A549 treated with Hydrocortisone at 1 μM for 4 hours (cell line): ENCODE data around the gene ACTRT3. TPM values are rescaled to one million over a fixed set of nuclear protein-coding genes. Genes with fewer than 3 reads are reported as not detected.

Experiments
- total RNA-seq: library from RNA; stranded (reverse); fragments of 200-300 nt; extraction: Qiagen RNA extraction; gene quantifications from 5 replicates; pipeline ENCODE4 v1.2.3, GENCODE V29; 2022

Gene ACTRT3
- total RNA-seq: 2.9 to 3.3 TPM (median 3.0 TPM) in 5 replicates

DNA sequence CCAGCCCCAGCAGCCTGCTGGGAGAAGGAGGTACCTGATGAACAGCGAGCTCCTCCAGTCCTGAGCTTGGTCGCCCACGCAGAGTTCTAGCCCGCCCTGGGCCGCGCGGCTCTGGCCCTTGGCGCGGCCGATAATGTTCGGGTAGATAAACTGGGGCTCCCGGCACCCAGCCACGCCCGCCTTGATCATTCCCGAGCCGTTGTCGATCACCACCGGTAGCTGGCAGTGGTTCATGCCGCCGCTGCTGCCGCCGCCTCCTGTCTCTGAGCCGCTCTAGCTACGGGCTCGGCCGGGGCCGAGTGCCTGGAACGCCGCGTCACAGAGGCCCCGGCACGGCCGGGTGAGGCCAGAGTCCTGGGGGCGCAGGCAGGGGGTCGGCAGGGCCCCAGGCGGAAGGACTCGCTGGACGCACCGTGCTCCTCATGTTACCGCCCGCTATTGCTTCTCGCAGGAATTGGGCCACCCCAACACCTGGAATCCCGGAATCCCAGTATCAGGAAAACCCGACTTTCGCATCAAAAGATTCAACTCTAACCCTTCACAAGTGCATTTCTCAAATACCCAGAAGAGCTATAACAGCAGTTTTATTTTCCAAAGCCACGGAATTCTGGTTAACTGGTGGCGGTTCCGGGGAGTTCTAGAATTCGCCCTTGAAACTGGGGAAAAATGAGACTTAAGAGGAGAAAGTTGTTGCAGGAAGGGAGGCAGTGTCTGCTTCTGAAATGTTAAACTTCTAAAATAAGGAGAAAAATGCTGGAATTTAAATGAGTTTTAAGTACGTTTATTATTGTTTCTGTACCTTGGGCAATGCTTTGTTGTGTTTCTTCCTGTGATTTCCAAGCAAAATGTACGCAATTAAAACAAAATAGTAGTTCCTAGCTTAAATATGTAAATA is at the start of gene ACTRT3:
ACTRT3 (minus strand) TSS at position 275 of the 895 bp plus-strand sequence; CDS start at position 234, 41 bp downstream.

DNA sequence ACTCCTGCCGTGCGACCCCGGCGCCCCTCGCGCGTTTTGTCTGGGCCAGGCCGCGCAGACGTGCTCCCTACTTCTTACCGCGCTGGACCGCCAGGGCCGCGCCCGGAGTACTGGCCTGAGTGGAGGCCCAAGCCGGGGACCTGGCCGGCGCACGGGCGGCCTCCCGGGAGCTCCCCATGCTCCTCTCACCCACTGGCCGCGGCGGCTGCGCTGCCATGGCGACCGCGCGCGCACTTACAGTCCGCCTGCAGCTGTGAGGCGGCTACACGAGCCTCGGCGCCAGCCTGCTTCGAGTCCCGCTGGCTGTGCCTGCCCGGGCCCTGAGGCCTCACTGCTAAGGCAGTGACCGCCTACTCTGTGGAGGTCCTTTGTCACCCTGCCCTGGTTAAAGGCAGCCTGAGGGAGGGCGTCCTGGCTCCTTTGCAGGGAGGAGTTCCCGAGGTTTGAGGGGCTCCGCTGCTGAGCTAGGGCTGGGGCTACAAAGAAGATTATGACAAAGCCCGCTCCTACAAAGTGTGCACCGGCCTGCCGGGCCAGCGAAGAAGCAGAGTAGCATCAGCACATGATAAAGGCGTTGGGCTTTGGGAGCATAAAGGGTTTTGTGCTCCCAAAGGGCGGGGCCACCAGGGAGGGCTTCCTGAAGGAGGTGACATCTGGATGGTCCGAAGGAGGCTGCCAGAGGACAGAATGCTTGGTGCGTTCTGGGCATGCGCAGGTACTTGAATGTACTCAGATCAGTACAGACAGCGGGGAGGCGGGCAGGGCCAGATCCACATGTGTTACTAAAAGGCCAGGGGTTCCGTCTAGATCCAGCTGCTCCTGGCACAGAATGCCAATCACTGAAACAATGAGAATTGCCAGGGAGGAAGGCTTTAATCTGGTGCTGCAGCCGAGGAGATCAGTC is 43.2 kb upstream of the ACTRT3 start, which contains the start of the genes LRRC34 and LRRIQ4:
LRRC34 (minus strand) TSS at position 573 of the 904 bp plus-strand sequence; CDS start at position 217, 356 bp downstream.
LRRIQ4 (plus strand) TSS at position 539 of the 904 bp plus-strand sequence. CDS start 9,052 bp downstream, outside the sequence.

DNA sequence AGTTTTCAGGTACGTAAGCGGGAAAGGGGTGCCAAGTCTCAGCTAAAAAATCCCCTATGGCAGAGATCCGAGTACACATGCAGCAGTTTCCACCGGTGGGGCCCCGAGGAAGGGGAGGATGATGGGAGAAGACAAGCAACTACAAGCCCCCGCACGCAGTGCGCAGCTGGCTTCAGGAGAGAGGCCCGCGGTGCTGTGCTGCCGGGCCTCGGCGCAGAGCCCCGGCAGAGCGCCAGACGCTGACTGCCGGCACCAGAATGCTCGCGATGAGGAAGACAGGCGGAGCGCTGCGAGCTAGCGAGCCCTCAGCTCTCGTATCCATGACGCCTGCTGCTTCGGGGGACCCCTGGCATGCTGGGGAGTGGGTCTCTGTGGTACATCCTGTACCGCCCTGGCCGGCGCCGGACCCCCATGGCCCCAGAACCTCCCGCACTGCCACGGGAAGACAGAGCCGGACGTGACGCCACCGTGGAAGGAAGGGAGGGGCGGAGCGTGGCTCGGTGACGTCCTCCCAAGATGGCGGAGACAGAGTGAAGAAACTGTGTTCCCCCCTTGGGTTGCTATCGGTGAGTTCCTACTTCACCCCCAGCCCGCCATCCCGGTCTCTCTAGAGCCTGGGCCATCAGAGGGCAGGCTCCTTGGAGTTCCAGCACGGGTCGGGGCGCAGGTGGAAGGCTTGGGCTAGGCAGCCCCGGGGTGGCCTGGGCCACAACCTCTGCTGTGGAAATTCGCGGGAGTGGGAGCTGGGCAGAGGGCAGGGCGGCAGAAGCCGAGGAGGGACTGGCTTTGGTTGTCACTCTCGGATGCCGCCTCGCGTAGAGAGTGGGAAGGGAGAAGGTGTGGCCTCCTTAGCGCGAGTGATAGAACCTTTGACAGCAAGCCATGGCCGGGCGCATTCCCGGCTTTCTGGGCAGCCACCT is 3.8 kb upstream of the ACTRT3 start, which contains the start of gene MYNN:
MYNN (plus strand) TSS at position 500 of the 920 bp plus-strand sequence. CDS start 900 bp downstream, outside the sequence.

DNA sequence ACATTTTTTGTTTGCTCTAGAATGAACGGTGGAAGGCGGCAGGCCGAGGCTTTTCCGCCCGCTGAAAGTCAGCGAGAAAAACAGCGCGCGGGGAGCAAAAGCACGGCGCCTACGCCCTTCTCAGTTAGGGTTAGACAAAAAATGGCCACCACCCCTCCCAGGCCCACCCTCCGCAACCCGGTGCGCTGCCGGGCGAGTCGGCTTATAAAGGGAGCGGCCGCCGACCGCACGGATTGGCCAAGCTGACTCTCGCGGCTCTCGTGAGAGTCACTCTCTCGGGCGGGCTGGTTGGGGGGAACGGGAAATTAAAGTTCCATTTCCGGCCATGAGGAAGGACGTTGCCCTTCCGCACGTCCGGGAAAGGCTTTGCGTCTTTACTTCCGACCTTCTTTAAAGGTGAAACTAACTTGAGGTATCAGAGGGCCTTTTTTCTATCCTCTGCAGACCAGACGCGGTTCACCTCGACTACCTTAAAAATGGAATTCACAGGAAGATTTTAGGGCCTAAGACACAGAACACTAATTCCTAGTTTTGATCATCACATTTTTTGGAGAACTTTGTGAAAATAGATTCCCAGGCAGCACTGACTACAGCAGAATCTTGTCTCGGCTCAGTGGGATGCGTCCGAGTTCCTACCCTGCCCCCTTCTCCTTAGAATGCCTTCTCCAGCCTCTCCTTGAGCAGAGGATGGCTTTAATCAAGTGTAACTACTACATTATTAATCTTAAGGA is 4.3 kb downstream of the ACTRT3 start, which contains the start of gene TERC:
TERC (minus strand) TSS at position 179 of the 731 bp plus-strand sequence.

Other genes with a start within 250 kb of the ACTRT3 start
- gene MECOM, start 105.8 kb downstream of the ACTRT3 start, total RNA-seq: not detected in 5 replicates
- 0.91 TPM in 1 of 5 replicates, not detected in the others for gene TERC, start 4.5 kb downstream of the ACTRT3 start, total RNA-seq
- gene MYNN, start 3.8 kb upstream of the ACTRT3 start, total RNA-seq: 8.7 to 10.7 TPM (median 9.5 TPM) in 5 replicates
- gene LRRIQ4, start 43.3 kb upstream of the ACTRT3 start, total RNA-seq: not detected in 5 replicates
- not detected in 5 replicates for gene LRRC34, start 43.3 kb upstream of the ACTRT3 start, total RNA-seq
- not detected in 5 replicates for gene LRRC31, start 100.4 kb upstream of the ACTRT3 start, total RNA-seq
- not detected in 5 replicates for gene SAMD7, start 142.0 kb upstream of the ACTRT3 start, total RNA-seq
- gene SEC62, start 197.2 kb upstream of the ACTRT3 start, total RNA-seq: 72.7 to 144 TPM (median 83.8 TPM) in 5 replicates